Measurements from ENCODE around the gene KCTD5.

KCTD5 gene

DNA sequence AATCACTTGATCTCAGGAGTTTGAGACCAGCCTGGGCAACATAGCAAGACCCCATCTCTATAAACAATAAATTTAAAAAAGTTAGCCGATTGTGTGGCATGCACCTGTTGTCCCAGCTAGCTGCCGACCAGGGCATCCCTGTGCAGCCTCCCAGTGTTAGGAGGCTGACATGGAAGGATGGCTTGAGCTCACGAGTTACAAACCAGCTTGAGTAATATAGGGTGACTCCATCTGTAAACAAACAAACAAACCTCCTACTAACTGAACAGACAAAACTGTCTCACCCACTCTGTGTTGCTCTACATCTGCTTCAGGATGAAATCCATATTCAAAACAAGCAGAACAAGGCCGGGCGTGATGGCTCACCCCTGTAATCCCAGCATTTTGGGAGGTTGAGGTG is 44.6 kb downstream of the KCTD5 start:
- no peak for DNase-seq (ENCODE audit: low read depth)

DNA sequence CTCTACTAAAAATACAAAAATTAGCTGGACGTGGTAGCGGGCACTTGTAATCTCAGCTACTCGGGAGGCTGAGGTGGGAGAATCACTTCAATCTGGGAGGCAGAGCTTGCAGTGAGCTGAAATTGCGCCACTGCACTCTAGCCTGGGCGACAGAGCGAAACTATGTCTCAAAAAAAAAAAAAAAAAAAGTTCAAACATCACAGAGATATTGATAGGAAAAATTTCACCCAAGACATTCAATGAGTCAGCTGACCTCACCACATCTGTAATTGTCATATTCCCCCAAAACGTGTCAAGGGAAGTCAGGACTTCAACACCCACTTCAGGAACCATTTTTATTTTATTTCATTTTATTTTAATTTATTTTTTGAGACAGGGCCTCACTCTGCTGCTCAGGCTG is 45.7 kb downstream of the KCTD5 start:
- DNase-seq (ENCODE audit: low read depth) = no peak

DNA sequence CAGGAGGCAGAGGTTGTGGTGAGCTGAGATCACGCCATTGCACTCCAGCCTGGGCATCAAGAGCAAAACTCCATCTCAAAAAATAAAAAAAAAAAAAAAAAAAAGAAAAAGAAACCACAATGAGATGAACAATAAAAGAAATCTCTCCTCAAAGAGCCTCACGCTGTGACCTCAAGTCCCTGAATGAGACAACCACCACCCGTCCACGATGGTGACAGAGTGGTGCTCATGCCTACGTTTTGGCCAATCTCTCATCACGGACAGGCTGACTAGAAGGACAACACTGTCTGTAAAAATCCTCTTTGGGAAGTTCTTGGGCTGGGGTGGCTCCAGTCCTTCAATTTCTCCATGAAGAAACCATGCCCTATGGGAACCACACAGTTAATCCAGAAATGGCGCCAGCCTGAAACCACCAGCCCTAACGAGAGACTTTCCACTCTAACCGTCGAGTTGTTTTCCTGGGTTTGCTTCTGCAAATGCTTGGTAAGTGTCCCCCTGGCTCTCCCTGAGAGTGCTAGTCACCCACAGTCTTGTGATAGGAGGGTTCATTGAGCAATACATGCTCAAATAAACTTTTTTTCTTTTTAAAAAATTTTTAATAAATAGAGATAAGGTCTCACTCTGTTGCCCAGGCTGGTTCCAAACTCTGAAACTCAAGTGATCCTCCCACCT is 52.7 kb downstream of the KCTD5 start:
- DNase-seq (ENCODE audit: low read depth) = no peak

DNA sequence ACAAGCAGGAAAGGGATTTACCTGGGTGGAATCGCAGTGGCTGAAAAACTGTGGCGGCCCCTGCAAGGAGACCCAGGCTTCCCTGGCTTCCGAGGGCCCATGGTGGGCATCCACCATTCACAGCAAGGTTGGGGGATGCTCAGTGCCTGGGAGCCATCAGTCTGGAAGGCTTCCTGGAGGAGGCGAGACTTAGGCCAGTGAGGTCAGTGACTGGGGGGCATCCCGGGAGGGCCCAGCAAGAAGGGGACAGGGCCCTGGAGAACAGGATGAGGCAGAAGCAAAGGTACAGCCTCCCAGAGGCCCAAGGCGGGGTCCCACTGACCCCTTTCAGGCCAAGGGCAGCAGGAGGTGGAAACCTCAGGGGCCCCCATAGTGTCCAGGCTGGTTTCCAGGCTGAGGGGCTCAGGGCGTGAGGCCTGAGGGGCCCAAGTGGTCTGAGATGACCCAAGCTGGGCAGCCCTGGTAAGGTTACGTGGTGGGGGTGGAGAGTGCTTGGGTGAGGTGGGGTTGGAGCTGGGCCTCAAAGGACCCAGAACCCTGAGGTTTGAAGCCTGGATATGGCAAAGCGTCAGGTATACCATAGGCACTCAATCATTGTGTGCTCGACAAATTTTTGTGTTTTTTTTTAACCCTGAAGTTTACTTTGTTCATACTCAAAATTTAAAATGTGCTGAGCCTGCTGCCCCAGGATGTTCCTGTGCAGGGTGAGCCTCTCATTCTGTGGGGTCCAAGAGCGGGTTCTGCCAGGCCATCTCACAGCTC is 54.3 kb downstream of the KCTD5 start:
- DNase-seq (ENCODE audit: low read depth) = no peak

DNA sequence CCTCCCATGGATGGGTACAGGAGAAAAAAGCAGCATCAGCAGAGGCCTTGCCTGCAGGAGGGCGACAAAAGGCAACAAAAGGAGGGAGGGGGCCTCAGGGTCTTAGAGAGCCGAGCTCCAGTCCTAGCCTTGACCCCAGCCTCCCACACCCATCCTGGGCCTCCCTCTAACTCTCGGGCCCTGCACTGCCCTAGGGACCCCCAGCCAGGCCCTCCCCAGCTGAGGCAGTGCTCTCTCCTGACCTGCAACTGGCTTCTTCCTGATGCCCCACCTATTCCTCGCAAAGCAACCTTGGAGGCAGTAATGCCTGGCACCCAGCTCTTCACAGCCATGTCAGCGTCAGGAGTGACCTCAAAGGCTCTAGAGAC is 54.9 kb downstream of the KCTD5 start:
- no peak for DNase-seq (ENCODE audit: low read depth)

DNA sequence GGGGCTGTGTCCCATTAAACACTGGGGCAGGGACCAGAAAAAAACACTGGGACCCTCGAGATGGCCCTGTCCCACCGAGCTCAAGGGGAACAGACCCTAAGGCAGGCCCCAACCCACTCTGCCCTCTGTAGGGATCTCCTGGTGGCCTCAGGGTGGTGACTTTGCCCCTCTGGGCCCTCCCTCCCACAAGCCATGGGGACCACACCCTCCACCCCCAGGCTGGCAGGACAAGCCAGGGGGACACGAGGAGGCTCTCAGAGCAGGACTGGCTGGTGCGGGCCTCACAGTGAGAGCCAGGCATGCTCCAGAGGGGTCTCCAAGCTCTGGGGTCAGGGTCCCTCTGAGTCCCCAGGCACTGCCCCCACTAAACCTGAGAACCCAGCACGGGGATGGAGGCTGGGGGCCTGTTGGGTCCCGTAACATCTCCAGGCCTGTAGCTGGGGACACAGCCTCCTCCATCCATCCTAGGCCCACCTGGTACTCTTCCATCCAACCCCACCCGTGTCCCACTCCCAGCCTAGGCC is 55.6 kb downstream of the KCTD5 start:
- no peak for DNase-seq (ENCODE audit: low read depth)

DNA sequence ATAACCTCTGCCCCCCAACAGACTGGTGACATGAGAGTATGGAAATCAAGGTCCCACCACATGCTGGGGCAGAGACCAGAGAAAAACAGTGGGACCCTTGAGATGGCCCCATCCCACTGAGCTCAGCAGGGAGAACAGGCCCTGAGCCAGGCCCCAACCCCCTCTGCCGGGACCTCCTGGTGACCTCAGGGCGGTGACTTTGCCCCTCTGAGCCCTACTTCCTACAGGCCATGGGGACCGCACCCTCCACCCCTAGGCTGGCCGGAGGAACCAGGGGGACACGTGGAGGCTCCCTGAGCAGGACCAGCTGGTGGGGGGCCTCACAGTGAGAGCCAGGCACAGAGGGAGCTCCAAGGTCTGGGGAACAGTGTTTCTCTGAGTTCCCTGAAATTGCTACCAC is 56.3 kb downstream of the KCTD5 start:
- DNase-seq (ENCODE audit: low read depth) = no peak

DNA sequence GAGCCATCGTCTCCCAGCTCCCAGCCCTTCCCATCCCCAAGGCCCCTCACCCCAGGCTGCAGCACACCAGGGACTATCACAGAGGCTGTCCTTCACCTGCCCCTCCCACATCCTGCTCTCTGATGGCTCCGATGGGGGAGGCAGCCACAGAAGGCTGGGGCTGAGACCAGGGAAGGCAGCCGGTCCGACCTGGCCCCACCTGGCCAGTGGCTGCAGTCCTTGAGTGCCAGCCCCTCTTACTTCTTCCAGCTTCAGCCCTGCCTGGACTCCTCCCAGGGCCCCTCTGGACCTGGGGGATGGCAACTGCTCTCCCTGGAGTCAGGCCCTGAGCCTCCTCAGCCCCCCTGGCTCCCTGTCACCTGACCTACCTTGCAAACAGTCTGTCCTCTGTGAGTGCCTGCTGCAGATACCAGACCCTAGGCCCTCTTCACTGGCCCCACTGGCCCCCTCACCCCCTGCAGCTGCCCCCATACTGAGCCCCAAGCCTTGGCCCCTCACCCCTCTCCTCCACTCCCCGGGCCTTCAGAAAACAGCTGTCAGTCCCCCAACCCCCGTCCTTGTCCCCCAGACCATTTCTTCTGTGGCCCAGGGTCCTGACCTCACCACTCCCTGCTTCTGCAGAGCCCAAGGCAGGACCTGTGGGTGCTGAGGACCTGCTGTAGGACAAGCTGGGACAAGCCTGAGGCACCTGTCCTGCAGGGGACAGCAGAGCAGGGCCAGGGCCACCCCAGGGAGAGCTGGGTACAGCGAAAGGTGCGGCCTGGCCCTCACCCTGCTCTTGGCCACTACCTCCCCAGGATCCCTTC is 57.5 kb downstream of the KCTD5 start:
- no peak for DNase-seq (ENCODE audit: low read depth)

DNA sequence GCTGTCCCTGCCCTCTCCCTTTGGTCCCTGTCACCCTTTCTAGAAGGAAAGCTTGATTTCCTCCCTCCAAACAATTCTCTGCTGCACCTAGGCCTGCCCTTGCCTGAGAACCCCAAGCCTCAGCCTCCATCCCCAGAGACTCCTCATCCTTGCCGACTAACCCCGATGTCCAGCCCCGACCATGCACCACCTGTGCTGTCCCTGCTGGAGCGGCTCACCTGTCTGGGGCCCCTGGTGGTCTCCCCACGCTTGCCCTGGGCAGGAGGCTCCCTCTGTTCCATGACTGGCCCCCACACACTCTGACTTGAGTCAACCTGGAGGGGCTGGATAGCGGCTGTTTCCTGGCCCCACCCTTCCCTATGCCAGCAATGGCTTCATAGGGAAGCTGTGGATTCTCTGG is 58.2 kb downstream of the KCTD5 start:
- no peak for DNase-seq (ENCODE audit: low read depth)

DNA sequence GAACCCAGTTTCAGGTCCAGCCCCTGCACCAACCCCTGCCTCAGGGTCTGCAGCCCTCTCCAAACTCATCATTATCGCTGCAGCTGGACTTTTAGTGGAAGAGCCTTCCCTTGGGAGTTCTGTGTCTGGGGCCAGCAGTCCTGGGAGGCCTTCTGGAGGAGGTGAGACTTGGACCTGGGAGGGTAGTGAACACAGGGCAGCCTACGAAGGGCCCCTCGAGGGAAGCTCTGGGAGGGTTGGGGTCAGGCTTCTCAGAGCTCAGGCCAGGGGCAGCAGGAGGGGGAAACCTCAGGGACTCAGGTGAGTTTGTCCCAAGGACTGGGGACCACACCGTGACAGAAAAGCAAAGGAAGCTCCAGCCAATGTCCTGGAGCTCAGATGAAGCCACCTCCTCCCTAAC is 58.8 kb downstream of the KCTD5 start:
- no peak for DNase-seq (ENCODE audit: low read depth)

DNA sequence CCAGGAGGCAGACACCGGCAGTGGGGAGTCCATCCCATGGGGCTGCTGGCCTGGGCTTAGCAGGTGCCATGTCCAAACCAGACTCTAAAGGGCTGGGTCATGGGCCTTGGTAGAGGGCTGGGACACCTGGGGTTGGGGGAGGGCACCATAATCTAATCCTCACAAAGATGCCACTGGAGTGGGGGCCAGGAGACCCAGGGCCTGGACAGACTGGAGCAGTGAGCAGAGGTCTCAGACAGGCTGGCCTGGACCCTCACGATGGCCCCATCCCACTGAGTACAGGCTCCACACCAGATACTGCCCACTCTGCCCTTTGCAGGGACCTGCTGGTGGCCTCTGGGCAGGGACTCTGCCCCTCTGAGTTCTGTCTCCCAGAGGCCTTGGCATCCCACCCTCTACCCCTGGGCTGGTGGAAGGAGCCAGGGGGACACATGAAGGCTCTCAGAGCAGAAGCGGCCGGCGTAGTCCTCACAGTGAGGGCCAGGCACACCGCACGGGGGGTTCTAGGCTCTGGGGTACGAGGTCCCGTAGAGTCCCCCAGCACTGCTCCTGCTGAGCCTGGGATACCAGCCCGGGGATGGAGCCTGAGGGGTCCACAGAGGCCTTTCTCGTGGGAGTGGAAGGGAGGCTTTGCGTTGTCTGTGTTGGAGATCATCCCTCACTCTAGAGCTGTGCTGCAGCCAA is 60.1 kb downstream of the KCTD5 start:
- no peak for DNase-seq (ENCODE audit: low read depth)

DNA sequence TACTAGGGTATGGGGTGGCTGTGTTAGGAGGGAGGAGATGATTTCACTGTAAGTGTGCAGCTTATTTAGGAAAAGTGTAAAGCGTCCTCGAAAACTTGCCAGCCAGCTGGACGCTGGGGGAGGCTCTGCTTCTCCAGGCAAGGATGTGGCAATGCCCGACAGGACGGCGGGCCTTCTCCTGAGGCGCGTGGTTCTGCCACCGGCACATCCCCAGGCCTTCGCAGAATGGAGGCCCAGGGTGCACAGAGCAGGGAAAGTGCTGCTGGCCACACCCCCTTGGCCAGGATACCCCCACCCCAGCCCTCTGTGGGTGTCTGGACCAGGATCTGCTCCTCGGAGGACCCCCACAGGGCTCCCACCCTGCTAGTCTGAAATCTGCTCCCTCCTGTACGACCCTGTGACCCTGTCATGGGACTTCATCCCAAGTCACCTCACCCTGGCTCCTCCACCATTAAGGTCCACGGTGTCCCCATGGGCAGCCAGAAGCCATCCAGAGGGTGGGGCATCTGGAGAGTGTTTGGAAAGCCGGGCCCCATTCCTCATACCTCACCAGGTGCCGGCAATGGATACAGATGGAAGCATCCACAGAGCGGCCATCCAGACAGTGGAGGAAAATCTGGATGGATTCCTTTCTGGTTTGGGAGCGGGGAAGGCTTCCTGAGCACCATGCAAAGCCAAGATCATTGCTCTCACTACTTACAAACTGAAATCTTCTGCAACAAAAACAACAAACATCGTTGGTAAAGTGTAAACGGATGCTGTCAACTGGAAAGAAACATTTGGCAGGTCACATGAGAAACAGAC is 60.9 kb downstream of the KCTD5 start:
- no peak for DNase-seq (ENCODE audit: low read depth)

DNA sequence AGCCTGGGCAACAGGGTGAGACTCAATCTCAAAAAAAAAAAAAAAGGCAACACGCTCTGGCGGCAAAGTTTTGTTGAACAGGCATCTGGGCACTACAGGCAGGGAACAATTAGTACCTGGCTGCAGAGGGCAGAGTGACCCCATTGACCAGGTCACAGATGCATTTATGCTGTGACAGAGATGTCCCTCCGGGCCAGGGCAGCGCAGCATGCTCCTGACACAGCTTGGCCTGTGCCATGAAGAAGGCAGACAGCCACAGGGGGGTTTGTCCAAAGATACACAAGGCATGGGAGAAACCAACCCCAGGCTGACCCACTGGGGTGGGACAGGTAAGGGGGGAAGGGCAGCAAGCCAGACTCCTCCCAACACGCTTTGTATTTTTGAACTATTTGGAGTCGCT is 62.4 kb downstream of the KCTD5 start:
- DNase-seq (ENCODE audit: low read depth) = no peak

DNA sequence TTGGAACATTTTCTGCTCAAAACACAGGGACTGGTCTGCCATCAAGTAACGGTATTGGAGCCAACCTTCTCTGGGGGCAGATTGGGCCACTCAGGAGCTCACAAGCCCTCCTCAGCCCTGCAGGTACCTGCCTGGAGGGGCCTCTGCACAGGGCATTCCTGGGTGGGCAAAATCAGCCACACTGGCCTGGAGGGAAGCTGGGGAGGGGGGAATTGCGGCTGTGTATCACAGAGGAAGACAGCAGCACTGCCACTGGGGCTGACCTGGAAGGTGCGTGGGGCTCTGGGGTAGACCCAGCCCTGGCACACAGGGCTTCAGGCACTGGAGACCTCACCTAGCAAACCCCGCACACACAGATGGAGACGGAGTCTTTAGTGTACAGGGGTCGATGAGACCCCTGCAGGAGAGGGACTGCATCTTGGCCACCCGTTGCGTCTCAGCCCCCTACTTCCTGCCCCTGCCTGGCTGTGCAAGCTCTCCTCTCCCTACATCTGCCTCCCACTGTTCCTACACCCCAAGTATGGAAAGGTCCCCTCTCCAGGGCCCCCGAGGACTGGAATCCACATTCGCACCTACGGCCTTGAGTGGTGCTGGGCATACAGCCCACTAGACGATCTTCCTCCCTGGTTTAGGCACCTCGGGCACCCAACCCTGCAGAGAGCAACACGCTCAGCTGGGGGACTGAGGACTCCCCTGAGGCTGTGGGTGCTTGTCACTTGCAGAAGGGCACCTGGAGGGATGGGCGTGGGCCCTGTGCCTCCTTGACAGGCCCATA is 63.0 kb downstream of the KCTD5 start:
- no peak for DNase-seq (ENCODE audit: low read depth)

DNA sequence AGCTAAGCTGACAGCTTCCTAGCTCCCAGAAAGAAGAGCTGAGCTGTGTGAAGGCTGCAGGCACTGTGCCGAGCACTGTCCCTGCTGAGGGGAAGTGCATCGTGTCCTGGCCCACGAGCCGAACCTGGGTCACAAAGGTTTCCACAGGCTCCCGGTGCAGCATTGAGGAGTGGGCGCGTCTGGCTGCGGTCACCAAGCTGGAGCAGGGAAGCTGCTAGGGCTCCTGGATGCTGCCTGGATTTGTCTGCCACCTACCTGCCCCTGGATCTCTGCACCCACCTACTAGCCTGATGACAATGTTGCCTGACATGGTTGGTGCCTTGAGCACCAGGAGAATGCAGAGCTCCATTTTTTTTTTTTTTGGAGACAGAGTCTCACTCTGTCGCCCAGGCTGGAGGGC is 63.6 kb downstream of the KCTD5 start:
- DNase-seq (ENCODE audit: low read depth) = no peak

DNA sequence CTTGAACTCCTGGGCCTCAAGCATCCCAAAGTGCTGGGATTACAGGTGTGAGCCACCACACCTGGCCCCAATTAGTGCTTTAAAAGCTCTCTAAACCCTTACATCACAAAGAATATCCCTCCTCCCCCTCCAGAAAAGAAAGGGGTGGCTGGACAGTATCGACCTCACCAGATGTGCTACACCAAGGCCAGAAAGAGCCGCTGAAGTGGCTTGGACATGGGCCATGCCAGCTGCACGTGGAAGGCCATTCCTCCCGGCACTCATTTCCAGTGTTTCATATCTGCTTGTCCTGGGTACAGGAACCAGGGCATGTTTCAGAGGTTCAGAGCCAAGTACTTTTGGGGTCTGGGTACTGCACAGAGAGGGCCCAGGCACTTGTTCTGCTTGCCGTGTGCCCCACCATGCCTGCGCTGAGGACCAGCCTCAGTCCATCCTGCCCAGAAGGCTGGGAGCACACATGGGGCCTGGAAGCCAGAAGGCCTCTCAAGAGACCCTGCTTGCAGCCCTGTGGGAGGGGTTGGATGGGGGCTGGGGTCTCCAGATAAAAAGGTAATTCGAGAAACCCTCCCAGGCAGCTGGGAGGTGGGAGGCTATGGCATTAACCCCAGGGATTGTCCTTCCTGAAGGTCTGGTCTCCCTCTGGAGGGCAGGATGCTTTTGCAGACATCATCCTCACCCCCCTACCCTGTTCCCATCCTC is 66.6 kb downstream of the KCTD5 start:
- DNase-seq (ENCODE audit: low read depth) = no peak

DNA sequence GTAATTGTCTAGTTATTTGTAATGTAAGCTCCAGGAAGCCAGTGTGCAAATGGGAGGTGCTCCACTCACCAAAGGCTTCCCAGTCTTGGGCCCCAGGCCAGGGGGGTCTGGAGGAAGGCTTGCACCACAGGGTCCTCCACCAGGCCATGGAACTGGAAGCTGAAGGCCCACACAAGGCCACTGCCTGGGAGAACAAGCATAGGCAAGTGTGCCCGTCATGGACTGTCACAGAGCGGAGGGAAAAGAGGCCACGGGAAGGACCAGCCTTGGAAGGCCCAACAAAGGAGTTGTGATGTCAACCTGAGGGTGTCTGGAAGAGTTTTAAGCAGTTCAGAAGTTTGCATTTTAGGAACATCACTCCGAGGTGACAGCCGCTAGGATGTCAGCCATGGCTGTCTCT is 67.2 kb downstream of the KCTD5 start:
- no peak for DNase-seq (ENCODE audit: low read depth)

DNA sequence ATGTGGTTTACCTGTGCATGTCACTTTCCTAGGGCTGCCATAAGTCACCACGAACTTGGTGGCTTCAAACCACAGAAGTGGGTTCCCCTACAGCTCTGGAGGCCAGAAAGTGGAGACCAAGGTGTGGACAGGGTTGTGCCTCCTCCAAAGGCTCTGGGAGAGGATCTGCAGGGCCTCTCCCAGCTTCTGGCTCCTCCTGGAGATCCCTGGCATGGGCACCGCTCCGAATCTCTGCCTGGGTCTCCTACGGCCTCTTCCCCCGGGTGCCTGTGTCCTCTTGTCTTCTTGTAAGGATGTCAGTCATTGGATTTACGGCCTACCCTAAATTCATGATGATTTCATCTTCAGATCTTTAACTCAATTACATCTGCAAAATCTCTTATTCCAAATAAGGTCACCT is 67.6 kb downstream of the KCTD5 start:
- DNase-seq (ENCODE audit: low read depth) = no peak

DNA sequence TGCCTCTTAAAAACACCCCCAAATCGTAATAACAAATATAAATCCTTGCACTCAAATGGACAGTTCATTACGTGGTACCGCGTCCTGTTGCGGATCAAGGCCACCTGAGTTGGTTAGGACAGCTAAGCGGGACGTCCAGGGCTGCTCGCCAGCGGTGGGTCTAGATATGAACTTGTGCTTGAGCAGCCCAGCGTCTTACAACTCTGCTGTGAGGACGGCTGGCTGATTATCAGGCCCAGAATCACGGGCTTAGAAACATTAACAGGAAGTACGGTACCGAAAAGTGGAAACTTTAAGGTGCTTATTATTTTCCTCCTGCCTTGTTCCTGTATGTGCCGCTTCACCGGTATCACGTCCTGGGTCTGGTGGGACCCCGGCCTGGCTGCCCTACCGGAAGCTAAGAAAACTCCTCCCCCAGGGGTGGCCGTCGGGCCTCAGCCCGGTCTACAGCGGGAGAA is 69.3 kb downstream of the KCTD5 start:
- no peak for DNase-seq (ENCODE audit: low read depth)

Data from HS-5 (cell line).